ENCODE results near the gene TCTN3.

GRCh38 chr10:95683966-95684365, 9.8 kb downstream of the TCTN3 start:
- TF ChIP-seq CSDC2 (CRISPR knock-in tag; IDR thresholded peaks at IDR 0.05), result no peak
- TF ChIP-seq TSHZ2 (CRISPR knock-in tag; IDR thresholded peaks at IDR 0.05), result no peak
- no peak for TF ChIP-seq PATZ1 (CRISPR knock-in tag; IDR thresholded peaks at IDR 0.05; ENCODE audit: borderline replicate concordance)
- no peak for TF ChIP-seq ZFP30 (CRISPR knock-in tag; IDR thresholded peaks at IDR 0.05)
- no peak for TF ChIP-seq OSR1 (CRISPR knock-in tag; IDR thresholded peaks at IDR 0.05)

Measured in SK-N-SH treated with all-trans-retinoic acid at 6 μM for 48 hours (cell line).